HepG2 (cell line): ENCODE measurements around the gene RAB20. TPM values are rescaled to one million over a fixed set of nuclear protein-coding genes. Genes with fewer than 3 reads are reported as not detected.

Source experiments
- ATAC-seq: fragments of 200-7000 bp; cut with Tn5 transposase; 3 replicates; pipeline ENCODE4 v1.9.1; 2020; ENCODE audit warnings: mild to moderate bottlenecking, moderate library complexity
- BruUV-seq: library from RNA; stranded (reverse); fragments of 400-500 nt; replicated peaks from 2 replicates; lab custom pipeline; 2021; lab: Mats Ljungman, UMichigan
- CTCF ChIA-PET: fragments of 300-600 bp; formaldehyde crosslinking; extraction: SDS; loops from one replicate; lab custom pipeline; 2021; ENCODE audit warnings: low total read pairs, inconsistent platforms, low intra/inter-chr PET ratio; lab: Yijun Ruan, JAX
- POLR2A ChIA-PET: fragments of 350-600 bp; sonication (Branson Sonifier 250); formaldehyde crosslinking; loops from one replicate; lab custom pipeline; 2020; ENCODE audit warnings: antibody characterized with exemption, inconsistent platforms; lab: Yijun Ruan, JAX
- DNase-seq: peaks from one replicate; pipeline ENCODE4 v3.0.0-alpha.2; 2015; ENCODE audit warnings: low spot score
- FAIRE-seq: peaks from 3 replicates; lab custom pipeline; 2011; peaks lifted over from hg19 to GRCh38; lab: Jason Lieb, UNC
- H2AFZ ChIP-seq: one replicate; pipeline ENCODE4 v1.6.1; 2011; ENCODE audit warnings: low read length, inconsistent platforms
- H3K27ac ChIP-seq: fragments of 300-600 bp; 3 replicates; pipeline ENCODE4 v1.8.0; 2011; ENCODE audit warnings: mixed run types, mild to moderate bottlenecking, mixed read lengths, low read length, inconsistent platforms; ENCODE audit not compliant: insufficient read depth; ENCODE audit errors: extremely low read length
- H3K27me3 ChIP-seq, 2 experiments: fragments of 200-600 bp in 1 of 2; 2 replicates in 1 of 2; 3 replicates in 1 of 2; pipeline versions ENCODE4 v1.6.0 to v1.8.0; 2011; ENCODE audit warnings: low read length in 2 of 2, mild to moderate bottlenecking in 2 of 2, moderate library complexity in 2 of 2, inconsistent platforms in 1 of 2; ENCODE audit not compliant: insufficient read depth in 2 of 2, control insufficient read depth in 1 of 2
- H3K36me3 ChIP-seq, 2 experiments: fragments of 200-600 bp in 1 of 2; replicated peaks in 1 of 2; 2 replicates in 1 of 2; 3 replicates in 1 of 2; pipeline versions ENCODE4 v1.5.1 to v1.8.0; 2011; ENCODE audit warnings: low read length in 2 of 2, inconsistent platforms in 1 of 2; ENCODE audit not compliant: insufficient read depth in 2 of 2, control insufficient read depth in 1 of 2
- H3K4me1 ChIP-seq: 2 replicates; pipeline ENCODE4 v1.5.1; 2012; ENCODE audit warnings: low read length, inconsistent platforms; ENCODE audit not compliant: insufficient read depth
- H3K4me2 ChIP-seq: 2 replicates; pipeline ENCODE4 v1.6.0; 2011; ENCODE audit warnings: low read depth, low read length, inconsistent platforms
- H3K4me3 ChIP-seq, 3 experiments: fragments of 200-600 bp in 1 of 3; sonication (generic), shearing (Covaris generic) in 1 of 3; replicated peaks in 1 of 3; 2 replicates each; pipeline ENCODE4 v1.5.1; 2011 to 2016; ENCODE audit warnings: low read length in 3 of 3, inconsistent platforms in 2 of 3, low read depth in 2 of 3, mild to moderate bottlenecking in 2 of 3, control low read depth in 1 of 3, mixed read lengths in 1 of 3; ENCODE audit not compliant: insufficient read depth in 1 of 3
- H3K79me2 ChIP-seq: one replicate; pipeline ENCODE4 v1.6.1; 2011; ENCODE audit warnings: low read length, inconsistent platforms; ENCODE audit not compliant: insufficient read depth
- H3K9ac ChIP-seq: 2 replicates; pipeline ENCODE4 v1.6.0; 2011; ENCODE audit warnings: mild to moderate bottlenecking, low read depth, low read length, inconsistent platforms; ENCODE audit not compliant: insufficient read depth
- H3K9me3 ChIP-seq: 2 replicates; pipeline ENCODE4 v1.5.1; 2012; ENCODE audit warnings: mild to moderate bottlenecking, low read length
- H4K20me1 ChIP-seq: 2 replicates; pipeline ENCODE4 v1.6.0; 2011; ENCODE audit warnings: inconsistent platforms, mild to moderate bottlenecking, low read length, moderate library complexity; ENCODE audit not compliant: insufficient read depth
- ARHGAP35 ChIP-seq: sonication (generic); formaldehyde crosslinking; IDR thresholded peaks from 2 replicates; pipeline ENCODE4 v1.9.0; 2022; ENCODE audit warnings: mild to moderate bottlenecking, inconsistent platforms, moderate library complexity, missing genetic modification reagents, borderline replicate concordance
- ARID2 ChIP-seq: sonication (generic); formaldehyde crosslinking; IDR thresholded peaks from 2 replicates; pipeline ENCODE4 v1.8.1; 2022; ENCODE audit warnings: mild to moderate bottlenecking, missing genetic modification reagents, borderline replicate concordance
- HOMEZ ChIP-seq: IDR thresholded peaks from 2 replicates; pipeline ENCODE4 v1.6.1; 2016; ENCODE audit warnings: low read depth
- TBX3 ChIP-seq: fragments of 450-650 bp; IDR thresholded peaks from 2 replicates; pipeline ENCODE4 v1.6.1; 2017; ENCODE audit warnings: antibody characterized with exemption, mild to moderate bottlenecking, inconsistent platforms, borderline replicate concordance
- ZBTB40 ChIP-seq, 2 experiments: fragments of 450-650 bp in 1 of 2; sonication (generic) in 1 of 2; formaldehyde crosslinking in 1 of 2; IDR thresholded peaks; 2 replicates each; pipeline versions ENCODE4 v1.6.1 to v1.8.0; 2016 to 2022; ENCODE audit warnings: antibody characterized with exemption in 1 of 2, mild to moderate bottlenecking in 1 of 2, missing genetic modification reagents in 1 of 2
- ZNF230 ChIP-seq: sonication (generic); formaldehyde crosslinking; IDR thresholded peaks from 2 replicates; pipeline ENCODE4 v1.4.0; 2020; ENCODE audit warnings: mild to moderate bottlenecking, missing genetic modification reagents
- ZNF841 ChIP-seq: sonication (generic); formaldehyde crosslinking; IDR thresholded peaks from 2 replicates; pipeline ENCODE4 v1.8.1; 2023; ENCODE audit warnings: missing genetic modification reagents, borderline replicate concordance
- WGBS: methylation state at CpG from one replicate; pipeline ENCODE4 v1.1.6; 2017; ENCODE audit warnings: low lambda C conversion rate; 5-methylcytosine and 5-hydroxymethylcytosine counted together
- in situ Hi-C: cut with HindIII; loops from 2 replicates; pipeline ENCODE4 v1.10.0; 2017; ENCODE audit warnings: low pct_unique_long_range_greater_than_20kb; ENCODE audit not compliant: extremely low pct_ligation_motif_present
- intact Hi-C: fragments of 100-400 bp; cut with micrococcal nuclease; formaldehyde crosslinking; loops from one replicate; pipeline ENCODE4 v1.10.0; 2022; ENCODE audit not compliant: unreplicated experiment
- polyA plus RNA-seq, 8 experiments: library from polyadenylated mRNA; depleted of rRNA in 3 of 8; stranded (reverse) in 7 of 8; unstranded in 1 of 8; fragments of >200 nt; fragmentation: Illumina TruSeq in 4 of 8; extraction: Trizol in 4 of 8; gene quantifications; 2 replicates each; pipeline versions ENCODE4 v1.2.1 to v1.2.3, GENCODE V29; 2011 to 2016; ENCODE audit warnings: low read depth in 4 of 8, missing spikeins in 1 of 8, mixed read lengths in 1 of 8; ENCODE audit not compliant: insufficient read depth in 1 of 8
- total RNA-seq, 5 experiments: library from RNA; depleted of rRNA; stranded (reverse); fragments of >200 nt; fragmentation: Illumina TruSeq; extraction: Trizol; gene quantifications; 2 replicates each; pipeline ENCODE4 v1.2.3, GENCODE V29; 2016; ENCODE audit warnings: low read depth in 1 of 5
- TF ChIP-seq, protein P1 (sequence below): sonication (generic); formaldehyde crosslinking; IDR thresholded peaks from 2 replicates; pipeline ENCODE4 v1.4.0; 2020; ENCODE audit warnings: mild to moderate bottlenecking, missing genetic modification reagents
- TF ChIP-seq, protein P2 (sequence below): sonication (generic); formaldehyde crosslinking; IDR thresholded peaks from 2 replicates; pipeline ENCODE4 v1.4.0; 2020; ENCODE audit warnings: missing genetic modification reagents

RAB20 gene
- total and polyA plus RNA-seq, 2 of the 13 experiments (the other 11 are each of a cell fraction or from before 2014, with no cell fraction given), result 15.6 to 30.5 TPM

DNA sequence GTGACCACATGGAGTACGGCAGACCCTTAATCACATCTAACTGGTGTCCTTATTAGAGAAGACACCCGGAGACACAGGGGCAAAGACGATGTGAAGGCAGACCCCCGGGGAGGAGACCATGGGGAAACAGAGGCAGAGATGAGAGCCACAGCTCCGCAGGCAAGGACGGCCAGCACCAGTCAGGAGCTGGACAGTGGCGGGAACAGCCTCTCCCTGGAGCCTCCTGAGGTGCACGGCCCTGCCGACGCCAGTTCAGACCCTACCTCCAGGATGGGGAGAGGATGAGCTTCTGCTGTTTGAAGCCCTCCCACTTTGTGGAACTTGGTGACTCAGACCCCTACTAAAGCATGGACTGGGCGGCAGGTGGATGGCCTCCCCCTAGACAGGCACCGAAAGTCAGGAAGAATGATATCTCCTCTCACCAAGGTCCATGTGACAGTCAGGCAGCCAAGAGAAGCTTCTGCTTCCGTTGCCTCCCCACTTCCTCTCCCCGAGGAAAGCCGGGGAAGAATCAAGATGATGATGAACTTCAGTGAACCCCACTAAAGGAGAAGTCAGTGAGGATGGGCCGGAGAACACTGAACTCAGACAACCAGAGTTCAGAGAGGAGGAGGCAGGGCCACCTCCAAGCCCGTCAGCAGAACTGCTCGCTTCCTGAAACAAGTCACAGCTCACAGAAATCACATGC lies 25.4 kb downstream of the RAB20 start:
- no TSS peak for BruUV-seq
- ChIA-PET POLR2A (no interaction called here), CTCF (no interaction called here)
- Histone ChIP-seq H3K9me3 (no peaks in the 10 kb centered on the region), H3K27me3 (no peaks in the 10 kb centered on the region), H4K20me1 (peaks cover 8% of the 10 kb centered on the region; the same call in 1 of the 2 replicates), H2AFZ (no peak overlapping the region), H3K79me2 (peaks cover 33% of the 10 kb centered on the region), H3K4me3 (no peak overlapping the region), H3K4me2 (no peak overlapping the region), H3K36me3 (peaks cover 0 to 7% of the 10 kb centered on the region in 2 experiments; a peak in 3 of 5 replicates), H3K4me1 (peaks cover 3% of the 10 kb centered on the region), H3K9ac (no peak overlapping the region), H3K27ac (no peak overlapping the region)
- FAIRE-seq (no peak), ATAC-seq (no peak), DNase-seq (no peak)
- in situ Hi-C loops, result no loop called here
- WGBS, result 96% methylated on average over 13 of the region's 18 CpGs
- intact Hi-C loops, result no loop called here
- TF ChIP-seq, protein P1, sequence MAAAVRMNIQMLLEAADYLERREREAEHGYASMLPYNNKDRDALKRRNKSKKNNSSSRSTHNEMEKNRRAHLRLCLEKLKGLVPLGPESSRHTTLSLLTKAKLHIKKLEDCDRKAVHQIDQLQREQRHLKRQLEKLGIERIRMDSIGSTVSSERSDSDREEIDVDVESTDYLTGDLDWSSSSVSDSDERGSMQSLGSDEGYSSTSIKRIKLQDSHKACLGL, result no peak
- TF ChIP-seq ZNF841, result no peak
- TF ChIP-seq, protein P2, sequence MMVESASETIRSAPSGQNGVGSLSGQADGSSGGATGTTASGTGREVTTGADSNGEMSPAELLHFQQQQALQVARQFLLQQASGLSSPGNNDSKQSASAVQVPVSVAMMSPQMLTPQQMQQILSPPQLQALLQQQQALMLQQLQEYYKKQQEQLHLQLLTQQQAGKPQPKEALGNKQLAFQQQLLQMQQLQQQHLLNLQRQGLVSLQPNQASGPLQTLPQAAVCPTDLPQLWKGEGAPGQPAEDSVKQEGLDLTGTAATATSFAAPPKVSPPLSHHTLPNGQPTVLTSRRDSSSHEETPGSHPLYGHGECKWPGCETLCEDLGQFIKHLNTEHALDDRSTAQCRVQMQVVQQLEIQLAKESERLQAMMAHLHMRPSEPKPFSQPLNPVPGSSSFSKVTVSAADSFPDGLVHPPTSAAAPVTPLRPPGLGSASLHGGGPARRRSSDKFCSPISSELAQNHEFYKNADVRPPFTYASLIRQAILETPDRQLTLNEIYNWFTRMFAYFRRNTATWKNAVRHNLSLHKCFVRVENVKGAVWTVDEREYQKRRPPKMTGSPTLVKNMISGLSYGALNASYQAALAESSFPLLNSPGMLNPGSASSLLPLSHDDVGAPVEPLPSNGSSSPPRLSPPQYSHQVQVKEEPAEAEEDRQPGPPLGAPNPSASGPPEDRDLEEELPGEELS (CRISPR knock-in tag), result no peak
- no peak for TF ChIP-seq ARID2 (CRISPR knock-in tag)
- no peak for TF ChIP-seq HOMEZ (CRISPR knock-in tag)
- TF ChIP-seq ZNF230 (CRISPR knock-in tag), result no peak
- TF ChIP-seq ARHGAP35 (CRISPR knock-in tag), result no peak
- no peak for TF ChIP-seq TBX3
- TF ChIP-seq ZBTB40 (IDR thresholded peaks at IDR 0.05), result no peak
- TF ChIP-seq ZBTB40 (CRISPR knock-in tag; IDR thresholded peaks at IDR 0.05), result no peak
